Epithelial cell of esophagus (primary cell): ENCODE measurements around the gene BCL2.

Experiments
- DNase-seq: peaks from one replicate; pipeline ENCODE4 v3.0.0; 2010; ENCODE audit warnings: low read depth
- H3K4me3 ChIP-seq: 2 replicates; pipeline ENCODE4 v1.5.1; 2011; ENCODE audit warnings: mild to moderate bottlenecking, low read length, control low read depth
- CTCF ChIP-seq: IDR thresholded peaks from 2 replicates; pipeline ENCODE4 v1.5.1; 2011; ENCODE audit warnings: low read depth, mild to moderate bottlenecking, low read length, control low read depth, inconsistent platforms; ENCODE audit not compliant: insufficient read depth; ENCODE audit errors: missing control alignments

Gene BCL2

GRCh38 chr18:63107171-63107845 is 212.3 kb downstream of the BCL2 start:
- no peak for TF ChIP-seq CTCF
- H3K4me3 ChIP-seq, result no peak overlapping the region
- DNase-seq, result no peak

- no peak for DNase-seq
- no peak overlapping the region for H3K4me3 ChIP-seq
- no peak for TF ChIP-seq CTCF
These were observed 212.8 kb downstream of the BCL2 start for GRCh38 chr18:63106727-63107126.

GRCh38 chr18:63105636-63106316 is 213.8 kb downstream of the BCL2 start:
- TF ChIP-seq CTCF, result no peak
- no peak for DNase-seq
- no peak overlapping the region for H3K4me3 ChIP-seq

GRCh38 chr18:63104868-63105267 is 214.7 kb downstream of the BCL2 start:
- no peak for DNase-seq
- no peak overlapping the region for H3K4me3 ChIP-seq
- no peak for TF ChIP-seq CTCF

GRCh38 chr18:63102941-63103744 is 216.4 kb downstream of the BCL2 start:
- TF ChIP-seq CTCF, result no peak
- no peak overlapping the region for H3K4me3 ChIP-seq
- no peak for DNase-seq

GRCh38 chr18:63100630-63101055 is 218.9 kb downstream of the BCL2 start:
- H3K4me3 ChIP-seq, result no peak overlapping the region
- DNase-seq, result no peak
- TF ChIP-seq CTCF, result no peak
